ENCODE results near the gene PCSK9. TPM values are rescaled to one million over a fixed set of nuclear protein-coding genes. Genes with fewer than 3 reads are reported as not detected.
"Not testable (repeated sequence)": the region's sequence is repeated elsewhere in the genome, so short reads cannot be mapped to it uniquely, and the experiment has no call there.

The PCSK9 gene
- polyA plus RNA-seq, 10 donors: 2.7 to 27.2 (median 4.8) TPM

DNA sequence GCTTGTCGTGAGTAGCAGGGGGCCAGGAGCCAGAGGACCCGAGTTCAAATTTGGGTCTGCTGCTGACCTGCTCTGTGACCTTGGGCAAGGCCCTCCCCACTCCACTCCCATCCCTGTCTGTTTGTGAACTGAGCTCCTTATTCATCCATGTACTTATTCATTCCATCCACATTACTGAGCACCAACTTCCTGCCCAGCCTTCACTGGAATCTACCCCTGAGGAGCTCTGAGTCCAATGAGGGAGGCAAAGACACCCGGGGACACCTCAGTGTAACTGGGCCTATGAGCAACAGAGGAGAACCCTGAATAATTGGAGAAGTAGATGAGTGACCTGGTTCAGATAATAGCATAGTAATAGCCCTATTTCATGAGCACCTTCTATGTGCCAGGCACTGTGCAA, 31.7 kb upstream of the PCSK9 start:
- peak in 1 of 3 donors; percentile 28 for DNase-seq

DNA sequence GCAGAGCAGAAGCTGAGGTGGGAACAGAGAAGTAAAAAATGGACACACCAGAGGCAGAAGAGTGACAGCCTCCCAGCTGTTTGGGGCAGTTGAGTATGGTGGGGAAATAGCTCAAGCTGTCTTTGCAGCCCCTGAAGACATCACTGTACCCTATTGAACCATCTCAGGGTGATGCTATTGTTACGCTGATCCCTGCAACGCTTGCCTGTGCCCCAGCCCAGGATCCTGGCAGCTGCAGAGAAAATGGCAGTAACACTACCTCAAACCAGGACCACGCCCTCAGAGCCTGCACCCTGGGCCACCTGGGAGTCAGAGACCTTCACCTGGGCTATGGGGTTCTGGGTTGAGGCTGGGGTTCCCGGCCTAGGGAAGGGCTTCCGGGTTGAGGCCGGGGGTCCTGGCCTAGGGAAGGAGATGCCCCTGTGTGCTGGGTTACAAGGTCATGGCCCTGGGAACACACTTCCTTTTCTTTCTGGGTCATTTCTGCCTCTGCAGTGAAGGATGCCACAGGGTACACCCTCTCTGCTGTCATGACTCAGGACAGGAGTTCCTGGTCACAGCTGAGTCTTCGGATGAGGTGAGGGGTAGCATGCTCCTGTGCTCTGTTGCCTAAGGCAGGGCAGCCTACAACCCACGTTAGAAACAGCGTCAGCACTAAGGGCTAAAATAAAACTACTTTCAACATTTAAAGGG, 29.0 kb upstream of the PCSK9 start:
- DNase-seq: no peak

GRCh38 chr1:55010887-55011217, 28.5 kb upstream of the PCSK9 start:
- DNase-seq: no peak

DNA sequence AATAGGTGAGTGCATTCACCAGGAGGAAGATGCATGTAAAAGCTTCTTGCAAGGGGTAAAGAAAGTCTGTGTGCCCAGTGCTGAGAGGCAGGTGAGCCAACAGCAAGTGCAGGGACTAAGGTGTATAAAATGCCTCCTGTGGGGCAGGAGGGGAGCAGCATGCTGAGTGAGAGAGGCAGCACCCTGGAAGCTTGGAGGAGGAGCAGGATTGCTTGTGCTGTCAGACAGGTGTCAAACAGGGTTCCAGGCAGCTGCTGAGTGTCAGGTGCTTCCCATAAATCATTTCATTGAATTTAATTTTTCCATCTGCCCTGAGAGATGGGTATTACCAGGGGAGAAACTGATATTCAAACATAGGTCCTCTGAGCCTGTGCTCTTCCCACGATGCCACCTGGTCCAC, 26.7 kb upstream of the PCSK9 start:
- no peak for DNase-seq

DNA sequence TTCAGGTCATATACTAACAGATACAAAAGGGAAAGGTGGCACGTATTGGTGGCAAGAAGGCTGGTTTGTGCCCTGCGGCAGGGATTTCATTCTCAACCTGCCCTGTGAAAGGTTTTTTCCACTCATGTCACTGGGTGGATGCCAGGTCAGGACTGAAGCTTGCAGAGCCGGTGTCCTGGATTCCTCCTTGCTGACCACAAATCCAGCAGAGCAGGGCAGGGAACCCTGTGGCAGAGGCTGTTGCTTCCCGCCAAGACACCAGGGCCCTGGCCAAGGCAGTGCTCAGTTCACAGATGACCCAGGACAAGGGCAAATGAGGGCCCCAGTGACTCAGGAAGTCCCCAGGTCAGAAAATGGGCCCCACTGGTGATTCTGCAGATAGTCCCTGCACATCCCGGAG, 24.2 kb upstream of the PCSK9 start:
- no peak for DNase-seq

DNA sequence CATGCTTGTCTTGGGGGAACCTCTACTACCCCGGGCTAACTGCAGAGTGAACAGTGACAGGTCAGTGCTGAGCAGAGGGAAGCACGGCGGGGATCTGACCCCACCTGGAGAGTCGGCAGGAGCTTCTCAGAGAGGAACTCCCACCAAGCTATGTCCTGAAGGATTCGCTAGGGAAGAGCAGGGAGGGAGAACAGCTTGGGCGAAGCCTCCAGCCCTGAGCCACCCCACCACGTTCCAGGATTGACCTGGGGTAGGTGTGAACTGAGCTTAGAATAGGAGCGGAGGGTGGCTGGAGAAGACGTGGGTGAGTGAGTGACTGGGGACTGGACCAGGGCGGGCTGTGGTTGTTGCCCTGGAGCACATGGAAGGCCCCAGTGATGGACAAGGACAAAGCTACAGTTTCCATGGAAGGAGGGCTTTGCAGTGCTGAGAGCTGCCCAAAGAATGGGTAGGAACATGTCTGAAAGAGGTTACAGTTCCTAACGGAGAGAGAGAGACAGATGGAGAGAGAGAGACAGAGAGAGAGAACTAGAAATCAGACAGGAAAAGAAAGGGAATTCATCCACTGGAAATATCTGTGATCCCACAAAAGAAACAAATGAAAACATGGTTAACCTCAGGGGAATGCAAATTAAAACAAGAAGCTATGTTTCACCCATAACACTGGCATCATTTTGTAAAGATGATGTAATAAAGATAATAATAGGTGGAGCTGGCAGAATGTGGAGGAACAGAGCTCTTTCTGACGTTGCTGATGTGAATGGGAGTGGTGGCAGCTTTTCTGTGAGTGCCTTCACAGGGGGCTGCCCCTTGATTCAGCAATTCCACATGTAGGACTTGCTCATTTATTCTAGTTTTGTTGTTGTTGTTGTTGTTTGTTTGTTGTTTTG, 23.4 kb upstream of the PCSK9 start:
- no peak for DNase-seq

DNA sequence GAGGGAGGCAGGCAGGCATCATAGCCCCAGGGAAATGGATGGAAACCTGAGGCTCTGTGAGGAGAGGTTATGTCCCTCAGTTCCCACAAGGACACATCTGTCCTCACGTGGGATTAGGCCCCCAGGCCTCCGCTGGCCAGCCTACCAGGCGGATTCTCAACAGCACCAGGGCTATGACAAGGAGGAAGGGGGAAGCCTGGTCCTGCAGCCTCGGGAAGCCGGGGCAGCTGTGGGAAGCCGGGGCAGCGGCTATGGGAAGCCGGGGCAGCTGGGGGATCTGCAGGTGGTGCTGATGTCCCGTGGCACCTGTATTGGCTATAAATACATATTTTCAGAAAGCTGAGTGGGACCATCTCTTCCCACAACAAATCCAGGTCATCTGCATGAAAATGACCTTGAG, 21.0 kb upstream of the PCSK9 start:
- no peak for DNase-seq

DNA sequence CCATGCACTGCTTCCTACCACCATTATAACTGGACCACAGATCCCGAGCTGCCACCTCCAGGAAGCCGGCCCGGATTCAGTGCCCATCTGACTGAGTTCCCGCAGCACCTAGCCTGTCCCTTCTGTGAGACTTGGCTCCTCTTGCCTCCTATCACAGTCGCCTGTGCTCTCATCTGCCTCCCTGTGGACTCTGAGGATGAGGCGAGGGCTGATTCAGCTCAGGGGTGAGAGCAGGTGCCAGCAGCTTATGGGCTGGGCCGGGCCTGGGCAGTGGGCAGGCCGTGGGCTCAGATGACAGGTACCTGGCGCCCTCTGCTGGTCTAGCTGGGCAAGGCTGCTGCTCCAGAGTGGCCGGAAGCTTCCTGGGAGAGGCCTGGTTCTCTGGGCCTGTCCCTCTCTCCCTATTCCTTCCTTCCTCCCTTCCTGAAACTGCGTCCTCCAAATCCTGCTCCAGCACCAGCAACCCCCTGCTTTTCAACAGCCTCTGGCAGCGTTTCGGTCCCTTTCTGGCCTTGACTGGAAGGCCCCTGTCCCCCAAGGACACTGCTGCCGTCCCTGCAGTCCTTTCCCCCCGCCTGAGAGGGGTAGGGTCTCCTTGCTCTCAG, 17.3 kb upstream of the PCSK9 start:
- DNase-seq: peak; percentile 77 to 83 (median 79)

- not testable (repeated sequence) for DNase-seq
Observed at GRCh38 chr1:55024163-55024562, 15.2 kb upstream of the PCSK9 start.

DNA sequence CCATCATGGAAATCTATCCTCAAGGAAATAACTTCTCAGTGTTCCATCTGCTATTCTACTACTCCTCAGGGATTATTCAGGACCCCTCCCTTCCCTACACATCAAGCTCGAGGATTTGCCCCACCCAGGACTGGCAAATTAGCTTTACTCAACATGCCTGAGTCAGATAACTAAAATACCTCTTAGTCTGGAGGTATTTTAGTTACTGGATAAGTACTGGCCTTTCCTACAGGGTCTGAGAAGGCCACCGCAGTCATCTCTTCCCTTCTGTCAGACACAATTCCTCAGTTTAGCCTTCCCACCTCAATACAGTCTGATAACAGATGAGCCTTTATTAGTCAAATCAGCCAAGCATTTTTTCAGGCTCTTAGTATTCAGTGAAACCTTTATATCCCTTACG, 12.7 kb upstream of the PCSK9 start:
- DNase-seq: not testable (repeated sequence)

DNA sequence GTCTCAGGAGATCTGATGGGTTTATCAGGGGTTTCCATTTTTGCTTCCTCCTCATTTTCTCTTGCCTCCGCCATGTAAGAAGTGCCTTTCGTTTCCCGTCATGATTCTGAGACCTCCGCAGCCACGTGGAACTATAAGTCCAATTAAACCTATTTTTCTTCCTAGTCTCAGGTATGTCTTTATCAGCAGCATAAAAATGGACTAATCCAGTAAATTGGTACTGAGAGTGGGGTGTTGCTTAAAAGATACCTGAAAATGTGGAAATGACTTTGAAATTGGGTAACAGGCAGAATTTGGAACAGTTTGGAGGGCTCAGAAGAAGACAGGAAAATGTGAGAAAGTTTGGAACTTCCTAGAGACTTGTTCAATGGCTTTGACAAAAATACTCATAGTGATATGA, 8.2 kb upstream of the PCSK9 start:
- not testable (repeated sequence) for DNase-seq

- no peak for DNase-seq
Observed at GRCh38 chr1:55033265-55033614, 6.1 kb upstream of the PCSK9 start.

DNA sequence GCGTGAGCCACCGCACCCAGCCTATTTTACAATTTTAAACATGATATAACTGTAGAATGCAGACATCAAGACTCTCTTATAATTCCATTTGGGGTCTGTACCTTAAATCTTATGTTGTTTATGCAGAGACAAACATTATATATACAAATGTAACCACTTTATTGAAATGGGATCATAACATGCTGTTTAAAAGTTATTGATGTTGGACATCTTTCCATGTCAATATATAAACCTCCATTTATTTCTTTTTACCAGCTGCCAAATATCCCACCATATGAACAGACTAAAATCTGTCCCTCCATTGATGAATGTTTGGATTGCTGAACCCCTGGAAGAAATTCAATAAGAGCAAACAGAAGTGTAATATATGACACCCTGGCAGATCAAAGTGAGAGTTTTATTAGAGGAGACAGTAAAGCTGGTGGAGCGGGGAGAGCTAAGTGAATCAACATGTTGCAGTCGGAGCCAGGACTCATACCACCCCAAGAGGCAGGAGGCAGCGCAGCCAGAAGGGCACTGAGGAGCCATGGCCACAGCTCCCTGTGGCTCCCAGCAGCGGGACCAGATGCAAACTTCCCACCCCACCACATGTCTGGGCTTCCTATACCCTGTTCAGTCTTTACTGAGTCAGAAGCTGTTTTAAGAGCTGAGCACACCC, 4.7 kb upstream of the PCSK9 start:
- no peak for DNase-seq

DNA sequence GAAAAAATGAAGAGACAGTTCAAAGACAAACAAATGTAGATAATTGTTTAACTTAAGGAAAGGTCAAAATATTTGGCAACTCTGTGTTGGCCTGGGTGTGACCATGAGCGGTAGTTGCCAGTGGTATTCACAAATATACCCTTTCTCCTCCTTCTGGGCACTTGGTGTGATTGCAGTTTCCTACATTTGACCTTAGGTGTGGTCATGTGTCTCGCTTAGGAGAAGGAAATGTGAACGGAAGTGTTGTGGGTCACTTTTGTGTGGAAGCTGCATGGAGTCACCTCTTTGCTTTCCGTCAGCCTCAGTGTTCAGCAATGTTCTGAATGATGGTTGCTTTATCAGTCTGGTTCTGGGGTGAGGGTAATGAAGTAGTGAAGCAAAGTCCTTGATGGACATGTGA, 3.4 kb upstream of the PCSK9 start:
- no peak for DNase-seq

GRCh38 chr1:55037733-55038551, 1.4 kb upstream of the PCSK9 start:
- DNase-seq: no peak

DNA sequence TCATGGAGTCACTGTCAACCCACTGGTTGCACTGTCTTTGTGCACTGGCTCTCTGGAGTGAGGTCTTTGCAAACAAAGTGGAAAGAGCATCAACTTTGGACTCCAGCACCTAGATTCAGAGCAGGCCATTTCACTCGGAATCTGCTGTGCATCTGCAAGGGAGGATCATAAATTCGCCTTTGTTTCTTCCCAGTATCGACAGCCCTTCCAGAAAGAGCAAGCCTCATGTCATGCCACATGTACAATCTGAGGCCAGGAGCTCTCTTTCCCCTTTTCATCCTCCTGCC, 853 bp upstream of the PCSK9 start:
- no peak for DNase-seq

DNA sequence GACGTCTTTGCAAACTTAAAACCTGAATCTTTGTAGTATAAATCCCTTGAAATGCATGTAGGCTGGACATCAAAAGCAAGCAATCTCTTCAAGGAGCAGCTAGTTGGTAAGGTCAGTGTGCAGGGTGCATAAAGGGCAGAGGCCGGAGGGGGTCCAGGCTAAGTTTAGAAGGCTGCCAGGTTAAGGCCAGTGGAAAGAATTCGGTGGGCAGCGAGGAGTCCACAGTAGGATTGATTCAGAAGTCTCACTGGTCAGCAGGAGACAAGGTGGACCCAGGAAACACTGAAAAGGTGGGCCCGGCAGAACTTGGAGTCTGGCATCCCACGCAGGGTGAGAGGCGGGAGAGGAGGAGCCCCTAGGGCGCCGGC, 390 bp upstream of the PCSK9 start:
- DNase-seq: no peak

DNA sequence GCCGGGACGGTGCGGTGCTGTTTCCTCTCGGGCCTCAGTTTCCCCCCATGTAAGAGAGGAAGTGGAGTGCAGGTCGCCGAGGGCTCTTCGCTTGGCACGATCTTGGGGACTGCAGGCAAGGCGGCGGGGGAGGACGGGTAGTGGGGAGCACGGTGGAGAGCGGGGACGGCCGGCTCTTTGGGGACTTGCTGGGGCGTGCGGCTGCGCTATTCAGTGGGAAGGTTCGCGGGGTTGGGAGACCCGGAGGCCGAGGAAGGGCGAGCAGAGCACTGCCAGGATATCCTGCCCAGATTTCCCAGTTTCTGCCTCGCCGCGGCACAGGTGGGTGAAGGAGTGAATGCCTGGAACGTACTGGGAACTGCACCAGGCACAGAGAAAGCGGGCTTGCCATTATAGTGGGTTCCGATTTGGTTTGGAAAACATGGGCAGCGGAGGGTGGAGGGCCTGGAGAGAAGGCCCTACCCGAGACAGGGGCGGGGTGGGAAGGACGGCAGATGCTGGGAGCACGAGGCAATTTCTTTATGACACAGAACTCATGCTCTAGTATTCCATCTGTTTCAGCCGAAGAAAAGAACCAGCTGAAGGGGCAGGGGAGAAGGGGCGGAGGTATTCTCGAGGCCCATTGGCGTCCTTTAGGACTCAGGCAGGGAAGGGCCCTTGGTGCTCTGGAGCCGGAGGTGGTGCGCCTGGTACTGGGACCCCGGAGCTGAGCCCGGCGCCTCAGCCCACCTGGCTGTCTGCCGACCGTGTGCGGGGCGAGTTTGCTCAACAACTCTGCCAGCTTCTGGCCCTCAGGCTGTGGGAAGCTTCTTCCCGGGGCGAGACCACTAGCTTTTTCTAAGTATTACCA, 960 bp downstream of the PCSK9 start:
- peak in 1 of 3 donors; percentile 42 for DNase-seq

DNA sequence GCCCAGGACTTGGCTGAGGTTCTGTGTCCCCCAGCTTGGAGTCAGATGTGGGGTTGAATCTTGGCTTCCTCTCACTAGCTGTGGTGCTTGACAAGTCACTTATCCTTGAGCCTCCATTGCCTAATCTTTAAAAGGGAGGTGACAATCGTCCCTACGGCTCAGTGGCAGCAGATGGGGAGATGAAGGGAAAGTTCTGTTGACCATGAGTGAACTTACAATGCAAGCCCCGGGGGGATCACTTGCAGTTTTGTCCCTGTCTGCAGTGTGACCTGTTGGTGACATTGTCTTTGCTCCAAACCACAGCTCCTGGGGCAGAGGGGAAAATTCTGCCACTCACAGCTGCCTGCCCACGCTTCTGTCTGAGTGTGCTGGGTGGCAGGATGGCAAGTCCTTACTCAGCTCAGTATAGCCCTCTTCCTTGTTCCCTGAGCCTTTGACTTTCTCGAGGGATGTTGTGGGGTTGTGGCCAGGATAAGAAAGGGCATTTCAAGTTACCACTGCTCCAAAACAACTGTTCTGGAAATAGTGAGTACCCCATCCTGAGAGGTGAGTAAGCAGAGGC, 1.7 kb downstream of the PCSK9 start:
- no peak for DNase-seq

GRCh38 chr1:55041613-55042012, 2.3 kb downstream of the PCSK9 start:
- DNase-seq: no peak

DNA sequence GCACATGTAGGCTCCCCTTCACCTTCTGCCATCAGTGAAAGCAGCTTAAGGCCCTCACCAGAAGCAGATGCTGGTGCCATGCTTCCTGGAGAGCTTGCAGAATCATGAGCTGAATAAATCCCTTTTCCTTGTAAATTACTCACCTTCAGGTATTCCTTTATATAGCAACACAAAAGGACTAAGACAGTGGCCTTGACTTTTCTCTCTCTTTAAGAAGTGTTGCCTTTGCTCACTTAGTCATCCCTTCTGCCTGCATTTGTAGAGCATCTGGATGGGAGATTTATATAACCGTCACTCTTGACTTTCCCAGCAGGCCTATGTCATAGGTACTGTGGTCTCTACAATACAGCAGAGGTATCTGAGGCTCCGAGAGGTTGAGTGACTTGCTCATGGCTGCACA, 3.7 kb downstream of the PCSK9 start:
- DNase-seq: no peak
